HepG2 (cell line): ENCODE results near the gene SMARCC1. TPM values are rescaled to one million over a fixed set of nuclear protein-coding genes. Genes with fewer than 3 reads are reported as not detected.

ENCODE experiments used
- ATAC-seq: fragments of 200-7000 bp; cut with Tn5 transposase; 3 replicates; pipeline ENCODE4 v1.9.1; 2020; ENCODE audit warnings: mild to moderate bottlenecking, moderate library complexity
- BruUV-seq: library from RNA; stranded (reverse); fragments of 400-500 nt; replicated peaks from 2 replicates; lab custom pipeline; 2021; lab: Mats Ljungman, UMichigan
- CTCF ChIA-PET: fragments of 300-600 bp; formaldehyde crosslinking; extraction: SDS; loops from one replicate; lab custom pipeline; 2021; ENCODE audit warnings: low total read pairs, inconsistent platforms, low intra/inter-chr PET ratio; lab: Yijun Ruan, JAX
- POLR2A ChIA-PET: fragments of 350-600 bp; sonication (Branson Sonifier 250); formaldehyde crosslinking; loops from one replicate; lab custom pipeline; 2020; ENCODE audit warnings: antibody characterized with exemption, inconsistent platforms; lab: Yijun Ruan, JAX
- DNase-seq: peaks from one replicate; pipeline ENCODE4 v3.0.0-alpha.2; 2015; ENCODE audit warnings: low spot score
- FAIRE-seq: peaks from 3 replicates; lab custom pipeline; 2011; peaks lifted over from hg19 to GRCh38; lab: Jason Lieb, UNC
- H2AFZ ChIP-seq: one replicate; pipeline ENCODE4 v1.6.1; 2011; ENCODE audit warnings: low read length, inconsistent platforms
- H3K27ac ChIP-seq: fragments of 300-600 bp; 3 replicates; pipeline ENCODE4 v1.8.0; 2011; ENCODE audit warnings: mixed run types, mild to moderate bottlenecking, mixed read lengths, low read length, inconsistent platforms; ENCODE audit not compliant: insufficient read depth; ENCODE audit errors: extremely low read length
- H3K27me3 ChIP-seq, 2 experiments: fragments of 200-600 bp in 1 of 2; 2 replicates in 1 of 2; 3 replicates in 1 of 2; pipeline versions ENCODE4 v1.6.0 to v1.8.0; 2011; ENCODE audit warnings: low read length in 2 of 2, mild to moderate bottlenecking in 2 of 2, moderate library complexity in 2 of 2, inconsistent platforms in 1 of 2; ENCODE audit not compliant: insufficient read depth in 2 of 2, control insufficient read depth in 1 of 2
- H3K36me3 ChIP-seq, 2 experiments: fragments of 200-600 bp in 1 of 2; replicated peaks in 1 of 2; 2 replicates in 1 of 2; 3 replicates in 1 of 2; pipeline versions ENCODE4 v1.5.1 to v1.8.0; 2011; ENCODE audit warnings: low read length in 2 of 2, inconsistent platforms in 1 of 2; ENCODE audit not compliant: insufficient read depth in 2 of 2, control insufficient read depth in 1 of 2
- H3K4me1 ChIP-seq: 2 replicates; pipeline ENCODE4 v1.5.1; 2012; ENCODE audit warnings: low read length, inconsistent platforms; ENCODE audit not compliant: insufficient read depth
- H3K4me2 ChIP-seq: 2 replicates; pipeline ENCODE4 v1.6.0; 2011; ENCODE audit warnings: low read depth, low read length, inconsistent platforms
- H3K4me3 ChIP-seq, 3 experiments: fragments of 200-600 bp in 1 of 3; sonication (generic), shearing (Covaris generic) in 1 of 3; replicated peaks in 1 of 3; 2 replicates each; pipeline ENCODE4 v1.5.1; 2011 to 2016; ENCODE audit warnings: low read length in 3 of 3, inconsistent platforms in 2 of 3, low read depth in 2 of 3, mild to moderate bottlenecking in 2 of 3, control low read depth in 1 of 3, mixed read lengths in 1 of 3; ENCODE audit not compliant: insufficient read depth in 1 of 3
- H3K79me2 ChIP-seq: one replicate; pipeline ENCODE4 v1.6.1; 2011; ENCODE audit warnings: low read length, inconsistent platforms; ENCODE audit not compliant: insufficient read depth
- H3K9ac ChIP-seq: 2 replicates; pipeline ENCODE4 v1.6.0; 2011; ENCODE audit warnings: mild to moderate bottlenecking, low read depth, low read length, inconsistent platforms; ENCODE audit not compliant: insufficient read depth
- H3K9me3 ChIP-seq: 2 replicates; pipeline ENCODE4 v1.5.1; 2012; ENCODE audit warnings: mild to moderate bottlenecking, low read length
- H4K20me1 ChIP-seq: 2 replicates; pipeline ENCODE4 v1.6.0; 2011; ENCODE audit warnings: inconsistent platforms, mild to moderate bottlenecking, low read length, moderate library complexity; ENCODE audit not compliant: insufficient read depth
- PHF8 ChIP-seq: sonication (generic); formaldehyde crosslinking; IDR thresholded peaks from 2 replicates; pipeline ENCODE4 v1.5.0; 2020; ENCODE audit warnings: missing genetic modification reagents
- ZNF138 ChIP-seq: sonication (generic); formaldehyde crosslinking; IDR thresholded peaks from 2 replicates; pipeline ENCODE4 v1.5.0; 2020; ENCODE audit warnings: mild to moderate bottlenecking, low read depth, missing genetic modification reagents
- ZSCAN31 ChIP-seq: sonication (generic); formaldehyde crosslinking; IDR thresholded peaks from 2 replicates; pipeline ENCODE4 v1.5.0; 2020; ENCODE audit warnings: low read depth, mild to moderate bottlenecking, missing genetic modification reagents
- WGBS: methylation state at CpG from one replicate; pipeline ENCODE4 v1.1.6; 2017; ENCODE audit warnings: low lambda C conversion rate; 5-methylcytosine and 5-hydroxymethylcytosine counted together
- in situ Hi-C: cut with HindIII; loops from 2 replicates; pipeline ENCODE4 v1.10.0; 2017; ENCODE audit warnings: low pct_unique_long_range_greater_than_20kb; ENCODE audit not compliant: extremely low pct_ligation_motif_present
- intact Hi-C: fragments of 100-400 bp; cut with micrococcal nuclease; formaldehyde crosslinking; loops from one replicate; pipeline ENCODE4 v1.10.0; 2022; ENCODE audit not compliant: unreplicated experiment
- polyA plus RNA-seq, 8 experiments: library from polyadenylated mRNA; depleted of rRNA in 3 of 8; stranded (reverse) in 7 of 8; unstranded in 1 of 8; fragments of >200 nt; fragmentation: Illumina TruSeq in 4 of 8; extraction: Trizol in 4 of 8; gene quantifications; 2 replicates each; pipeline versions ENCODE4 v1.2.1 to v1.2.3, GENCODE V29; 2011 to 2016; ENCODE audit warnings: low read depth in 4 of 8, missing spikeins in 1 of 8, mixed read lengths in 1 of 8; ENCODE audit not compliant: insufficient read depth in 1 of 8
- total RNA-seq, 5 experiments: library from RNA; depleted of rRNA; stranded (reverse); fragments of >200 nt; fragmentation: Illumina TruSeq; extraction: Trizol; gene quantifications; 2 replicates each; pipeline ENCODE4 v1.2.3, GENCODE V29; 2016; ENCODE audit warnings: low read depth in 1 of 5
- TF ChIP-seq, protein P1 (sequence below): sonication (generic); formaldehyde crosslinking; IDR thresholded peaks from 2 replicates; pipeline ENCODE4 v1.4.0; 2020; ENCODE audit warnings: missing genetic modification reagents, borderline replicate concordance
- TF ChIP-seq, protein P2 (sequence below): sonication (generic); formaldehyde crosslinking; IDR thresholded peaks from 2 replicates; pipeline ENCODE4 v1.5.1; 2020; ENCODE audit warnings: missing genetic modification reagents, mild to moderate bottlenecking, borderline replicate concordance

SMARCC1 gene
- total and polyA plus RNA-seq, 2 of the 13 experiments (the other 11 are each of a cell fraction or from before 2014, with no cell fraction given): 47.9 to 58.4 TPM

DNA sequence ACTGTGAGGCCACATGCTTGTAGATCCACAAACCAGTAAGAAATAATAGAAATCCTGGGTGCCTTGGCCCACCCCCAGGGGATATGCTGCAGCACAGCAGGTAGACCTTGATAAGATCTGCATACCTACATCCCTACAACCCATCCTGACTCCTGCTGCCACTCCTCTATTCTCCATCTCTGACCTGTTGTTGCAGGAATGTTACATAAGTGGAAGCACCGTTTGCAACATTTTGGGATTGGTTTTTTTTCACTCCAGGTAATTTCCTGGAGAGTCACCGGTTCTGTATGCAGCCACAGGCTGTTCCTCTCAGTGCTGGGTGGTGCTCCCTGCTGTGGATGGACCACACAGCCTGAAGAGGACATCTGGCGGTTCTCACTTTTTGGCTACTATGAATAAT is 186.9 kb downstream of the SMARCC1 start:
- Histone ChIP-seq H3K4me3 (no peak overlapping the region), H3K9me3 (no peaks in the 10 kb centered on the region), H3K9ac (no peak overlapping the region), H2AFZ (no peak overlapping the region), H3K4me1 (no peaks in the 10 kb centered on the region), H3K27me3 (no peaks in the 10 kb centered on the region), H3K36me3 (peaks cover 18 to 69% of the 10 kb centered on the region in 2 experiments), H3K27ac (no peak overlapping the region), H4K20me1 (no peaks in the 10 kb centered on the region), H3K4me2 (no peak overlapping the region), H3K79me2 (no peaks in the 10 kb centered on the region)
- no TSS peak for BruUV-seq
- CTCF ChIA-PET: no interaction called here
- DNase-seq (no peak), ATAC-seq (no peak), FAIRE-seq (no peak)
- TF ChIP-seq ZNF138 (CRISPR knock-in tag) (no peak), ZSCAN31 (CRISPR knock-in tag) (no peak), PHF8 (CRISPR knock-in tag) (no peak)
- TF ChIP-seq, protein P1, sequence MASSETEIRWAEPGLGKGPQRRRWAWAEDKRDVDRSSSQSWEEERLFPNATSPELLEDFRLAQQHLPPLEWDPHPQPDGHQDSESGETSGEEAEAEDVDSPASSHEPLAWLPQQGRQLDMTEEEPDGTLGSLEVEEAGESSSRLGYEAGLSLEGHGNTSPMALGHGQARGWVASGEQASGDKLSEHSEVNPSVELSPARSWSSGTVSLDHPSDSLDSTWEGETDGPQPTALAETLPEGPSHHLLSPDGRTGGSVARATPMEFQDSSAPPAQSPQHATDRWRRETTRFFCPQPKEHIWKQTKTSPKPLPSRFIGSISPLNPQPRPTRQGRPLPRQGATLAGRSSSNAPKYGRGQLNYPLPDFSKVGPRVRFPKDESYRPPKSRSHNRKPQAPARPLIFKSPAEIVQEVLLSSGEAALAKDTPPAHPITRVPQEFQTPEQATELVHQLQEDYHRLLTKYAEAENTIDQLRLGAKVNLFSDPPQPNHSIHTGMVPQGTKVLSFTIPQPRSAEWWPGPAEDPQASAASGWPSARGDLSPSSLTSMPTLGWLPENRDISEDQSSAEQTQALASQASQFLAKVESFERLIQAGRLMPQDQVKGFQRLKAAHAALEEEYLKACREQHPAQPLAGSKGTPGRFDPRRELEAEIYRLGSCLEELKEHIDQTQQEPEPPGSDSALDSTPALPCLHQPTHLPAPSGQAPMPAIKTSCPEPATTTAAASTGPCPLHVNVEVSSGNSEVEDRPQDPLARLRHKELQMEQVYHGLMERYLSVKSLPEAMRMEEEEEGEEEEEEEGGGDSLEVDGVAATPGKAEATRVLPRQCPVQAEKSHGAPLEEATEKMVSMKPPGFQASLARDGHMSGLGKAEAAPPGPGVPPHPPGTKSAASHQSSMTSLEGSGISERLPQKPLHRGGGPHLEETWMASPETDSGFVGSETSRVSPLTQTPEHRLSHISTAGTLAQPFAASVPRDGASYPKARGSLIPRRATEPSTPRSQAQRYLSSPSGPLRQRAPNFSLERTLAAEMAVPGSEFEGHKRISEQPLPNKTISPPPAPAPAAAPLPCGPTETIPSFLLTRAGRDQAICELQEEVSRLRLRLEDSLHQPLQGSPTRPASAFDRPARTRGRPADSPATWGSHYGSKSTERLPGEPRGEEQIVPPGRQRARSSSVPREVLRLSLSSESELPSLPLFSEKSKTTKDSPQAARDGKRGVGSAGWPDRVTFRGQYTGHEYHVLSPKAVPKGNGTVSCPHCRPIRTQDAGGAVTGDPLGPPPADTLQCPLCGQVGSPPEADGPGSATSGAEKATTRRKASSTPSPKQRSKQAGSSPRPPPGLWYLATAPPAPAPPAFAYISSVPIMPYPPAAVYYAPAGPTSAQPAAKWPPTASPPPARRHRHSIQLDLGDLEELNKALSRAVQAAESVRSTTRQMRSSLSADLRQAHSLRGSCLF (CRISPR knock-in tag): no peak
- TF ChIP-seq, protein P2, sequence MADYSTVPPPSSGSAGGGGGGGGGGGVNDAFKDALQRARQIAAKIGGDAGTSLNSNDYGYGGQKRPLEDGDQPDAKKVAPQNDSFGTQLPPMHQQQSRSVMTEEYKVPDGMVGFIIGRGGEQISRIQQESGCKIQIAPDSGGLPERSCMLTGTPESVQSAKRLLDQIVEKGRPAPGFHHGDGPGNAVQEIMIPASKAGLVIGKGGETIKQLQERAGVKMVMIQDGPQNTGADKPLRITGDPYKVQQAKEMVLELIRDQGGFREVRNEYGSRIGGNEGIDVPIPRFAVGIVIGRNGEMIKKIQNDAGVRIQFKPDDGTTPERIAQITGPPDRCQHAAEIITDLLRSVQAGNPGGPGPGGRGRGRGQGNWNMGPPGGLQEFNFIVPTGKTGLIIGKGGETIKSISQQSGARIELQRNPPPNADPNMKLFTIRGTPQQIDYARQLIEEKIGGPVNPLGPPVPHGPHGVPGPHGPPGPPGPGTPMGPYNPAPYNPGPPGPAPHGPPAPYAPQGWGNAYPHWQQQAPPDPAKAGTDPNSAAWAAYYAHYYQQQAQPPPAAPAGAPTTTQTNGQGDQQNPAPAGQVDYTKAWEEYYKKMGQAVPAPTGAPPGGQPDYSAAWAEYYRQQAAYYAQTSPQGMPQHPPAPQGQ (CRISPR knock-in tag): no peak
- in situ Hi-C loops: no loop called here
- WGBS: 81% methylated on average over 3 of the region's 3 CpGs
- intact Hi-C loops: no loop called here
- POLR2A ChIA-PET: no interaction called here
